SKM-1 treated with dmso at 0.1 percent for 144 hours (cell line): ENCODE measurements around the gene DRAM2.
"Not testable (repeated sequence)": the region's sequence is repeated elsewhere in the genome, so short reads cannot be mapped to it uniquely, and the experiment has no call there.

Source experiments
- DNase-seq: peaks from one replicate; lab custom pipeline; 2025; ENCODE audit not compliant: unreplicated experiment; lab: John Stamatoyannopoulos, UW

DRAM2 gene

DNA sequence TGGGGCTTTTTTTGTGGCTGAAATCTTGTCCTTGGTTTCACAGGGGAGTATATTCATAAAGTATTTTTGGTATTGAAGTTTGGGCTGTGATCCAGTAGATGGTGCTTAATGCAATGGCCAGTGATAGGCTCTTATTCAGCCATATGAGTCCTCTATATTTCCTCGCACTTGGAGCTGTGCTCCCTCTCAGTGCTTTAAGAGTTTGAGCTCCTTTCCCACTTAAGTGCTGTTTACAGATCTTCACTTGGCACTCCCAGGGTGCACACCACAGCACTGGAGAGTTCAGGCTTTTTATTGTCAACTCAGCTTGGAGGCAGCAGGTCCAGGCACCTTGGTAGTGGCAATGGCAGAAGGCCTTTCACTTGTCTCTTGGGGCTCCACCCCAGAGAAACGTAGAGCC lies 54.9 kb downstream of the DRAM2 start:
- DNase-seq = no peak

DNA sequence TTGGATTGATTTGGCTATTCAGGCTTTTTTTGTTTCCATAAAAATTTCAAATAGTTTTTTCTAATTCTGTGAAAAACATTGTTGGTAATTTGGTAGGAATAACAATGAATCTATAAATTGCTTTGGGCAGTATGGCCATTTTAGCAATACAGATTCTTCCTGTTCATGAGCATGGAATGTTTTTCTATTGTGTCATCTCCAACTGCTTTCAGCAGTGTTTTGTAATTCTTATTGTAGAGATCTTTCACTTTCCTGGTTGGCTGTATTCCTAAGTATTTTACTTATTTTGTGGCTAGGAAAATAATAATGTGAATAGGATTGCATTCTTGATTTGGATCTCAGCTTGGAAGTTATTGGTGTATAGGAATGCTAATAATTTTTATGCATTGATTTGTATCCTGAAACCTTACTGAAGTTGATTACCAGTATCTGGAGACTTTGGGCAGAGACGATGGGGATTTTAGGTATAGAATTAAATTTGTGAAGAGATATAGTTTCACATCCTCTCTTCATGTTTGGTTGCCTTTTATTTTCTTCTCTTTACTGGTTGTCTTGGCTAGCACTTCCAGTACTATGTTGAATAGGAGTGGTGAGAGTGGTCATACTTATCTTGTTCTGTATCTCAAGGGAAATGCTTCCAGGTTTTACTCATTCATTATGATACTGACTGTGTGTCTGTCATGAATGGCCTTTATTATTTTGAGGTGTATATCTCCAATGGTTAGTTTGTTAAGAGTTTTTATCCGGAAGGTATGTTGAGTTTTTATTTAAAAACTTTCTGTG lies 57.3 kb downstream of the DRAM2 start:
- DNase-seq = no peak

DNA sequence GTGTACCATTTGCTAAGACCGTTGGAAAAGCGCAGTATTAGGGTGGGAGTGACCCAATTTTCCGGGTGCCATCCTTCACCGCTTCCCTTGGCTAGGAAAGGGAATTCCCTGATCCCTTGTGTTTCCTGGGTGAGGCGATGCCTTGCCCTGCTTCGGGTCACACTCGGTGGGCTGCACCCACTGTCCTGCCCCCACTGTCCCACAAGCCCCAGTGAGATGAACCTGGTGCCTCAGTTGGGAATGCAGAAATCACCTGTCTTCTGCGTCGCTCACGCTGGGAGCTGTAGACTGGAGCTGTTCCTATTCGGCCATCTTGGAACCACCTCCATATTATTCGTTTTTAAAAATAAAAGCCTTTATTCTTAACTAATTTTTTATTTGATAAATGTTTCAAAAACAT lies 60.6 kb downstream of the DRAM2 start:
- not testable (repeated sequence) for DNase-seq

DNA sequence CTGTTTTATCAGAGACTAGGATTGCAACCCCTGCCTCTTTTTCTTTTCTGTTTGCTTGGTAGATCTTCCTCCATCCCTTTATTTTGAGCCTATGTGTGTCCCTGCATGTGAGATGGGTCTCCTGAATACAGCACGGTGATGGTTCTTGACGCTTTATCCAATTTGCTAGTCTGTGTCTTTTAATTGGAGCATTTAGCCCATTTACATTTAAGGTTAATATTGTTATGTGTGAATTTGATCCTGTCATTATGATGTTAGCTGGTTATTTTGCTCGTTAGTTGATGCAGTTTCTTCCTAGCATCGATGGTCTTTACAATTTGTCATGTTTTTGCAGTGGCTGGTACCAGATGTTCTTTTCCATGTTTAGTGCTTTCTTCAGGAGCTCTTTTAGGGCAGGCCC lies 62.6 kb downstream of the DRAM2 start:
- not testable (repeated sequence) for DNase-seq
